ENCODE results near the gene JAK1.

DNA sequence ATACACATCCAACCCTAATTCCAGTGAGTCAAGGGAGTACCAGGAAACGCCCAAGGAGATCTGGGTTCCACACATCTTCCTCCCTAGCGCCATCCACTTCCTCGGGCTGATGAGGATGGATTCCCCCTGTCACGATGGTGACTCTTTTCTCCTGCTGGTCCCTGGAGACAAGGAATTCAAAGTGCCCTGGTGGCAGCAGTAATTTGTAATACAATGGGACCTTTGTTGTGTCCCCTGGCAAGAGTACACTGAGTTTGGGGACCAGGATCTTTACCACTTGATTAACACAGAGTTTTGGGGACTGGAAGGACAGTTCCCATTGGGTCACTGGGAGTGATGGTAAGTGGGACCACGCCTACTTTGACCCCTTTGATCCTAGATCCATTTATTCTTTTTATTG lies 9.4 kb upstream of the JAK1 start:
- TF ChIP-seq, protein P1, sequence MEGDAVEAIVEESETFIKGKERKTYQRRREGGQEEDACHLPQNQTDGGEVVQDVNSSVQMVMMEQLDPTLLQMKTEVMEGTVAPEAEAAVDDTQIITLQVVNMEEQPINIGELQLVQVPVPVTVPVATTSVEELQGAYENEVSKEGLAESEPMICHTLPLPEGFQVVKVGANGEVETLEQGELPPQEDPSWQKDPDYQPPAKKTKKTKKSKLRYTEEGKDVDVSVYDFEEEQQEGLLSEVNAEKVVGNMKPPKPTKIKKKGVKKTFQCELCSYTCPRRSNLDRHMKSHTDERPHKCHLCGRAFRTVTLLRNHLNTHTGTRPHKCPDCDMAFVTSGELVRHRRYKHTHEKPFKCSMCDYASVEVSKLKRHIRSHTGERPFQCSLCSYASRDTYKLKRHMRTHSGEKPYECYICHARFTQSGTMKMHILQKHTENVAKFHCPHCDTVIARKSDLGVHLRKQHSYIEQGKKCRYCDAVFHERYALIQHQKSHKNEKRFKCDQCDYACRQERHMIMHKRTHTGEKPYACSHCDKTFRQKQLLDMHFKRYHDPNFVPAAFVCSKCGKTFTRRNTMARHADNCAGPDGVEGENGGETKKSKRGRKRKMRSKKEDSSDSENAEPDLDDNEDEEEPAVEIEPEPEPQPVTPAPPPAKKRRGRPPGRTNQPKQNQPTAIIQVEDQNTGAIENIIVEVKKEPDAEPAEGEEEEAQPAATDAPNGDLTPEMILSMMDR (IDR thresholded peaks at IDR 0.05 in 4 of 5, conservative IDR thresholded peaks at IDR 0.05 in 1 of 5) = no peak
- no peak for TF ChIP-seq POLR2A (IDR thresholded peaks at IDR 0.05)

Data from gastrocnemius medialis (tissue), 4 donors.